Neuronal stem cell (in vitro differentiated cells): ENCODE measurements around the gene CUTA.

Source experiments
- DNase-seq: peaks from one replicate; pipeline ENCODE4 v3.0.0-alpha.2; 2013; ENCODE audit warnings: low spot score
- H2AFZ ChIP-seq: one replicate; pipeline ENCODE4 v1.6.1; 2013; ENCODE audit warnings: mild to moderate bottlenecking, low read length, inconsistent platforms
- H2AK5ac ChIP-seq: 2 replicates; pipeline ENCODE4 v1.6.1; 2013; ENCODE audit warnings: low read depth, mild to moderate bottlenecking, inconsistent platforms, low read length, moderate library complexity, mixed read lengths
- H2BK120ac ChIP-seq: 2 replicates; pipeline ENCODE4 v1.6.1; 2013; ENCODE audit warnings: low read depth, mild to moderate bottlenecking, inconsistent platforms, low read length, moderate library complexity, mixed read lengths
- H2BK12ac ChIP-seq: one replicate; pipeline ENCODE4 v1.6.1; 2013; ENCODE audit warnings: low read length, inconsistent platforms
- H2BK15ac ChIP-seq: 2 replicates; pipeline ENCODE4 v1.6.1; 2013; ENCODE audit warnings: mild to moderate bottlenecking, low read length, inconsistent platforms, mixed read lengths
- H2BK5ac ChIP-seq: one replicate; pipeline ENCODE4 v1.6.1; 2013; ENCODE audit warnings: inconsistent platforms, mild to moderate bottlenecking, low read length, moderate library complexity
- H3K14ac ChIP-seq: one replicate; pipeline ENCODE4 v1.6.1; 2013; ENCODE audit warnings: low read length, inconsistent platforms
- H3K18ac ChIP-seq: 2 replicates; pipeline ENCODE4 v1.6.1; 2013; ENCODE audit warnings: low read length, inconsistent platforms
- H3K23ac ChIP-seq: 2 replicates; pipeline ENCODE4 v1.6.1; 2013; ENCODE audit warnings: low read depth, mild to moderate bottlenecking, mixed read lengths, low read length, inconsistent platforms; ENCODE audit not compliant: poor library complexity
- H3K27ac ChIP-seq: replicated peaks from 3 replicates; pipeline ENCODE4 v1.5.1; 2013; ENCODE audit warnings: low read length, inconsistent platforms
- H3K27me3 ChIP-seq, 3 experiments: 2 replicates each; pipeline ENCODE4 v1.6.1; 2013; ENCODE audit warnings: low read length in 3 of 3, mild to moderate bottlenecking in 2 of 3, inconsistent platforms in 1 of 3, low read depth in 1 of 3, mixed read lengths in 1 of 3, moderate library complexity in 1 of 3; ENCODE audit not compliant: control insufficient read depth in 3 of 3, insufficient read depth in 3 of 3
- H3K36me3 ChIP-seq, 2 donors: replicated peaks in 1 of 2; 2 replicates each; pipeline ENCODE4 v1.6.1; 2013; ENCODE audit warnings: low read length in 2 of 2; ENCODE audit not compliant: control insufficient read depth in 2 of 2, insufficient read depth in 2 of 2
- H3K4ac ChIP-seq: 2 replicates; pipeline ENCODE4 v1.6.1; 2013; ENCODE audit warnings: inconsistent platforms, mild to moderate bottlenecking, low read length, moderate library complexity
- H3K4me1 ChIP-seq, 2 donors: 1 replicate in 1 of 2; 2 replicates in 1 of 2; pipeline ENCODE4 v1.6.1; 2013; ENCODE audit warnings: low read length in 2 of 2, low read depth in 1 of 2; ENCODE audit not compliant: control insufficient read depth in 2 of 2, insufficient read depth in 1 of 2
- H3K4me2 ChIP-seq: one replicate; pipeline ENCODE4 v1.6.1; 2013; ENCODE audit warnings: mild to moderate bottlenecking, low read length, inconsistent platforms; ENCODE audit not compliant: insufficient read depth, poor library complexity, severe bottlenecking
- H3K4me3 ChIP-seq, 2 donors: 2 replicates each; pipeline ENCODE4 v1.5.1; 2013; ENCODE audit warnings: low read length in 2 of 2, mild to moderate bottlenecking in 2 of 2, inconsistent platforms in 1 of 2, moderate library complexity in 1 of 2
- H3K79me1 ChIP-seq: one replicate; pipeline ENCODE4 v1.6.1; 2013; ENCODE audit warnings: low read depth, mild to moderate bottlenecking, inconsistent platforms, low read length, moderate library complexity
- H3K9ac ChIP-seq: one replicate; pipeline ENCODE4 v1.6.1; 2013; ENCODE audit warnings: mild to moderate bottlenecking, low read depth, low read length, inconsistent platforms; ENCODE audit not compliant: poor library complexity
- H3K9me3 ChIP-seq, 2 donors: replicated peaks in 1 of 2; 2 replicates each; pipeline versions ENCODE3 to v1.6.1; 2013; ENCODE audit warnings: low read length in 2 of 2, mild to moderate bottlenecking in 2 of 2, inconsistent platforms in 1 of 2, low read depth in 1 of 2, mixed read lengths in 1 of 2, moderate library complexity in 1 of 2; ENCODE audit not compliant: control insufficient read depth in 2 of 2, insufficient read depth in 1 of 2
- H4K8ac ChIP-seq: one replicate; pipeline ENCODE4 v1.6.1; 2013; ENCODE audit warnings: low read depth, mild to moderate bottlenecking, inconsistent platforms, low read length, moderate library complexity
- H4K91ac ChIP-seq: one replicate; pipeline ENCODE4 v1.6.1; 2013; ENCODE audit warnings: low read length, low read depth, mild to moderate bottlenecking, inconsistent platforms; ENCODE audit not compliant: poor library complexity
- WGBS, 2 donors: extraction: QIAGEN DNeasy Blood & Tissue Kit; methylation state at CpG; one replicate each; pipeline ENCODE4 v1.1.7; 2013; ENCODE audit warnings: missing lambda C conversion rate in 2 of 2, mixed read lengths in 1 of 2; ENCODE audit not compliant: insufficient read length in 2 of 2, insufficient replicate concordance in 1 of 2; ENCODE audit errors: extremely low coverage in 2 of 2; 5-methylcytosine and 5-hydroxymethylcytosine counted together

CUTA gene

GRCh38 chr6:33438978-33439594 lies 21.2 kb upstream of the CUTA start:
- Histone ChIP-seq H2BK5ac (no peak overlapping the region), H3K79me1 (peaks cover 12% of the 10 kb centered on the region), H3K4me3 (no peak overlapping the region), H4K91ac (no peak overlapping the region), H2BK120ac (no peak overlapping the region), H4K8ac (no peak overlapping the region), H3K9me3 (peaks cover 0 to 3% of the 10 kb centered on the region in 2 donors), H3K18ac (no peak overlapping the region), H2AK5ac (no peak overlapping the region), H3K23ac (no peak overlapping the region), H3K4ac (no peak overlapping the region), H3K36me3 (peaks cover 77 to 96% of the 10 kb centered on the region in 2 donors), H3K9ac (no peak overlapping the region), H2AFZ (no peak overlapping the region), H3K4me1 (peaks cover 0 to 1% of the 10 kb centered on the region in 2 donors), H3K14ac (no peak overlapping the region), H3K27ac (no peak overlapping the region), H3K4me2 (no peak overlapping the region), H2BK15ac (no peak overlapping the region), H2BK12ac (no peak overlapping the region), H3K27me3 (no peaks in the 10 kb centered on the region)
- no CpG with 5 or more reads among the region's 3 CpGs for WGBS, 2 donors
- no peak for DNase-seq

- H4K91ac ChIP-seq, result no peak overlapping the region
- peaks cover 16% of the 10 kb centered on the region for H3K79me1 ChIP-seq
- no peak overlapping the region for H2BK5ac ChIP-seq
- no peak overlapping the region for H2BK12ac ChIP-seq
- H3K4me1 ChIP-seq, result peaks cover 8 to 11% of the 10 kb centered on the region in 2 donors
- WGBS, 2 donors, result no CpG with 5 or more reads among the region's 18 CpGs
- H3K4me2 ChIP-seq, result no peak overlapping the region
- no peak overlapping the region for H3K27ac ChIP-seq
- H3K9ac ChIP-seq, result no peak overlapping the region
- no peak overlapping the region for H3K14ac ChIP-seq
- no peak overlapping the region for H2AFZ ChIP-seq
- H3K36me3 ChIP-seq, result peaks cover 67 to 96% of the 10 kb centered on the region in 2 donors
- no peak overlapping the region for H3K4ac ChIP-seq
- no peak overlapping the region for H4K8ac ChIP-seq
- no peak overlapping the region for H2BK15ac ChIP-seq
- H3K27me3 ChIP-seq, result no peaks in the 10 kb centered on the region
- no peak for DNase-seq
- H2AK5ac ChIP-seq, result no peak overlapping the region
- H3K23ac ChIP-seq, result no peak overlapping the region
- H2BK120ac ChIP-seq, result no peak overlapping the region
- H3K18ac ChIP-seq, result no peak overlapping the region
- peaks cover 0 to 3% of the 10 kb centered on the region in 2 donors for H3K9me3 ChIP-seq
- no peak overlapping the region for H3K4me3 ChIP-seq
Measured at GRCh38 chr6:33437666-33438065, 19.8 kb upstream of the CUTA start.

- Histone ChIP-seq H4K8ac (no peak overlapping the region), H2AK5ac (no peak overlapping the region), H4K91ac (no peak overlapping the region), H3K4ac (no peak overlapping the region), H3K18ac (no peak overlapping the region), H2BK120ac (no peak overlapping the region), H3K23ac (no peak overlapping the region), H3K36me3 (peaks cover 42 to 75% of the 10 kb centered on the region in 2 donors), H3K79me1 (peaks cover 16% of the 10 kb centered on the region), H2BK5ac (no peak overlapping the region), H2BK15ac (no peak overlapping the region), H3K14ac (no peak overlapping the region), H2AFZ (no peak overlapping the region), H3K27ac (no peak overlapping the region), H3K4me3 (no peak overlapping the region), H2BK12ac (no peak overlapping the region), H3K27me3 (no peaks in the 10 kb centered on the region), H3K4me1 (peaks cover 30 to 33% of the 10 kb centered on the region in 2 donors), H3K4me2 (no peak overlapping the region), H3K9me3 (peaks cover 0 to 3% of the 10 kb centered on the region in 2 donors), H3K9ac (peak overlapping the region; percentile 64)
- WGBS, 2 donors, result no CpG with 5 or more reads among the region's 4 CpGs
- DNase-seq, result no peak
Measured at GRCh38 chr6:33434961-33435360, 17.1 kb upstream of the CUTA start.

- no peak for DNase-seq
Measured at GRCh38 chr6:33433544-33434191, 15.8 kb upstream of the CUTA start.

More at GRCh38 chr6:33433544-33434191, 15.8 kb upstream of the CUTA start:
- H2BK5ac ChIP-seq, result no peak overlapping the region
- H3K9ac ChIP-seq, result peak overlapping the region; percentile 50
- H3K23ac ChIP-seq, result no peak overlapping the region
- H3K27me3 ChIP-seq, result no peaks in the 10 kb centered on the region
- H3K4me2 ChIP-seq, result peak overlapping the region; percentile 45
- peaks cover 15% of the 10 kb centered on the region for H3K79me1 ChIP-seq
- WGBS, 2 donors, result no CpG with 5 or more reads among the region's 17 CpGs
- peak overlapping the region; percentile 96 for H3K27ac ChIP-seq
- peak overlapping the region in 1 of 2 donors; percentile 44 for H3K4me3 ChIP-seq
- H4K8ac ChIP-seq, result no peak overlapping the region
- no peak overlapping the region for H4K91ac ChIP-seq
- H2BK15ac ChIP-seq, result no peak overlapping the region
- peaks cover 0 to 3% of the 10 kb centered on the region in 2 donors for H3K9me3 ChIP-seq
- peaks cover 40 to 46% of the 10 kb centered on the region in 2 donors for H3K4me1 ChIP-seq
- no peak overlapping the region for H3K14ac ChIP-seq
- H2AK5ac ChIP-seq, result no peak overlapping the region
- peaks cover 35 to 63% of the 10 kb centered on the region in 2 donors for H3K36me3 ChIP-seq
- H2BK12ac ChIP-seq, result no peak overlapping the region
- no peak overlapping the region for H3K4ac ChIP-seq
- H2BK120ac ChIP-seq, result no peak overlapping the region
- H2AFZ ChIP-seq, result no peak overlapping the region
- peak overlapping the region; percentile 81 for H3K18ac ChIP-seq
